Sigmoid colon (tissue), 4 donors: ENCODE data around the gene NCAM2.

Source experiments
- EP300 ChIP-seq, 4 donors: sonication (generic); formaldehyde crosslinking; IDR thresholded peaks; one replicate each; pipeline ENCODE4 v1.6.1; 2017; ENCODE audit warnings: antibody characterized with exemption in 4 of 4
- TF ChIP-seq, protein P1 (sequence below), 4 experiments: fragments of 450-650 bp in 3 of 4; fragments of 200-600 bp in 1 of 4; IDR thresholded peaks; one replicate each; pipeline ENCODE4 v1.5.1; 2016 to 2019; ENCODE audit warnings: antibody characterized with exemption in 4 of 4, mild to moderate bottlenecking in 3 of 4, moderate library complexity in 2 of 4

DNA sequence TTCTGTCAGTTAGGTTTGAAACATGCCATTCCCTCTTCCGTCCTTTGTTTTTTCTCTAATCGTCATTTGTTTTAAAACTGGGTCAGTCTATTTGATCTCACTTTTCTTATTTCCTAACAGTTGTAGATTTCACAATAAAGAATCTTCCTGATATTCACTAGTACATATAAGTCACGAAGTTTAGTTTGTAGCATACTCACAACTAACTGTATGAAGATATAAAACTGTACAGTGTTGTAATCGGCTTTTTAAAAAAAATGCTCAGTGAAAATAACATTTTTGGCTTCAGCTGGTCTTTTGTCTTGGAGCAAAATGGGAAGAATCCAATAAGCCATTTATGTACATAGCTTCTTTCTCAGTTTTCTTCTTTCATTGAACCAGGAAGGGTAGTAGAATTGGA, 78.3 kb downstream of the NCAM2 start:
- TF ChIP-seq, protein P1, sequence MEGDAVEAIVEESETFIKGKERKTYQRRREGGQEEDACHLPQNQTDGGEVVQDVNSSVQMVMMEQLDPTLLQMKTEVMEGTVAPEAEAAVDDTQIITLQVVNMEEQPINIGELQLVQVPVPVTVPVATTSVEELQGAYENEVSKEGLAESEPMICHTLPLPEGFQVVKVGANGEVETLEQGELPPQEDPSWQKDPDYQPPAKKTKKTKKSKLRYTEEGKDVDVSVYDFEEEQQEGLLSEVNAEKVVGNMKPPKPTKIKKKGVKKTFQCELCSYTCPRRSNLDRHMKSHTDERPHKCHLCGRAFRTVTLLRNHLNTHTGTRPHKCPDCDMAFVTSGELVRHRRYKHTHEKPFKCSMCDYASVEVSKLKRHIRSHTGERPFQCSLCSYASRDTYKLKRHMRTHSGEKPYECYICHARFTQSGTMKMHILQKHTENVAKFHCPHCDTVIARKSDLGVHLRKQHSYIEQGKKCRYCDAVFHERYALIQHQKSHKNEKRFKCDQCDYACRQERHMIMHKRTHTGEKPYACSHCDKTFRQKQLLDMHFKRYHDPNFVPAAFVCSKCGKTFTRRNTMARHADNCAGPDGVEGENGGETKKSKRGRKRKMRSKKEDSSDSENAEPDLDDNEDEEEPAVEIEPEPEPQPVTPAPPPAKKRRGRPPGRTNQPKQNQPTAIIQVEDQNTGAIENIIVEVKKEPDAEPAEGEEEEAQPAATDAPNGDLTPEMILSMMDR (IDR thresholded peaks at IDR 0.05), result no peak
- TF ChIP-seq EP300 (IDR thresholded peaks at IDR 0.05), result no peak
